GM12878 (cell line): ENCODE measurements around the gene CD69.

Experiments
- CTCF ChIP-seq, 3 experiments: IDR thresholded peaks in 2 of 3; conservative IDR thresholded peaks in 1 of 3; 2 replicates each; pipeline ENCODE4 v1.5.1; 2011; ENCODE audit warnings: low read depth in 3 of 3, low read length in 3 of 3, mild to moderate bottlenecking in 3 of 3, control low read depth in 2 of 3, moderate library complexity in 2 of 3, inconsistent platforms in 1 of 3, mixed read lengths in 1 of 3; ENCODE audit not compliant: control insufficient read depth in 2 of 3, insufficient read depth in 1 of 3; ENCODE audit errors: extremely low read depth in 1 of 3
- E4F1 ChIP-seq: fragments of 450-650 bp; IDR thresholded peaks from 2 replicates; pipeline ENCODE4 v1.6.1; 2018; ENCODE audit warnings: borderline replicate concordance, mild to moderate bottlenecking; ENCODE audit not compliant: partially characterized antibody
- GATAD2B ChIP-seq: fragments of 450-650 bp; conservative IDR thresholded peaks from 2 replicates; pipeline ENCODE4 v1.6.1; 2017; ENCODE audit warnings: low read depth, mild to moderate bottlenecking, moderate library complexity
- HCFC1 ChIP-seq: fragments of 150-350 bp; IDR thresholded peaks from 2 replicates; pipeline ENCODE4 v1.6.1; 2014; ENCODE audit warnings: low read length
- HDAC2 ChIP-seq: fragments of 200-600 bp; sonication (generic); IDR thresholded peaks from 2 replicates; pipeline ENCODE4 v1.6.1; 2017
- HDAC6 ChIP-seq: fragments of 200-600 bp; sonication (generic); IDR thresholded peaks from one replicate; pipeline ENCODE4 v1.8.0; 2017; ENCODE audit warnings: antibody characterized with exemption; ENCODE audit not compliant: unreplicated experiment
- MAX ChIP-seq: IDR thresholded peaks from 2 replicates; pipeline ENCODE4 v1.6.1; 2012; ENCODE audit warnings: low read depth, low read length, improper control_type of control experiment
- NFXL1 ChIP-seq: fragments of 450-650 bp; IDR thresholded peaks from 2 replicates; pipeline ENCODE4 v1.6.1; 2017; ENCODE audit warnings: antibody characterized with exemption, mild to moderate bottlenecking, borderline replicate concordance
- POLR2A ChIP-seq: IDR thresholded peaks from 2 replicates; pipeline ENCODE4 v1.6.1; 2011; ENCODE audit warnings: low read depth, mild to moderate bottlenecking, low read length
- RAD21 ChIP-seq: IDR thresholded peaks from 2 replicates; pipeline ENCODE4 v1.6.1; 2011; ENCODE audit warnings: mild to moderate bottlenecking, low read depth, low read length, moderate library complexity; ENCODE audit not compliant: insufficient read depth
- SREBF2 ChIP-seq: IDR thresholded peaks from 2 replicates; pipeline ENCODE4 v1.6.1; 2012; ENCODE audit warnings: mild to moderate bottlenecking, low read length
- YY1 ChIP-seq: IDR thresholded peaks from 2 replicates; pipeline ENCODE4 v1.6.1; 2011; ENCODE audit warnings: low read depth, mild to moderate bottlenecking, low read length
- ZNF217 ChIP-seq: fragments of 450-650 bp; IDR thresholded peaks from 2 replicates; pipeline ENCODE4 v1.6.1; 2017; ENCODE audit warnings: antibody characterized with exemption, mild to moderate bottlenecking

GRCh38 chr12:9729082-9729481 is 31.6 kb downstream of the CD69 start:
- TF ChIP-seq CTCF (IDR thresholded peaks at IDR 0.05 in 2 of 3, conservative IDR thresholded peaks at IDR 0.05 in 1 of 3; ENCODE audit: control insufficient read depth in 2 of 3, extremely low read depth in 1 of 3, insufficient read depth in 1 of 3, low read depth in 3 of 3, low read length in 3 of 3) (no peak), GATAD2B (no peak), YY1 (no peak), MAX (no peak), POLR2A (no peak), RAD21 (no peak), HDAC2 (no peak), SREBF2 (no peak), ZNF217 (no peak), NFXL1 (no peak), HCFC1 (no peak), HDAC6 (no peak), E4F1 (no peak)
